Stimulated activated CD4-positive, alpha-beta T cell treated with anti-CD3 and anti-CD28 coated beads, TNF-alpha, amount 100 ng/mL, for 24 hours (primary cell): ENCODE results near the gene HLA-F.

Experiments
- DNase-seq, 3 experiments: peaks; one replicate each; pipeline ENCODE4 v3.0.0-alpha.2; 2020; ENCODE audit warnings: low read depth in 3 of 3

The HLA-F gene

DNA sequence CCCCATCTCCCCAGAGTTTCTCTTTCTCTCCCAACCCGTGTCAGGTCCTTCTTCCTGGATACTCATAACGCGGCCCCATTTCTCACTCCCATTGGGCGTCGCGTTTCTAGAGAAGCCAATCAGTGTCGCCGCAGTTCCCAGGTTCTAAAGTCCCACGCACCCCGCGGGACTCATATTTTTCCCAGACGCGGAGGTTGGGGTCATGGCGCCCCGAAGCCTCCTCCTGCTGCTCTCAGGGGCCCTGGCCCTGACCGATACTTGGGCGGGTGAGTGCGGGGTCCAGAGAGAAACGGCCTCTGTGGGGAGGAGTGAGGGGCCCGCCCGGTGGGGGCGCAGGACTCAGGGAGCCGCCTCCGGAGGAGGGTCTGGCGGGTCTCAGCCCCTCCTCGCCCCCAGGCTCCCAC, at the start of gene HLA-F:
Gene HLA-F (plus strand): TSS at position 173 of the 404 bp plus-strand sequence. CDS start 30 bp downstream, at position 203.
- DNase-seq, result peak in 2 of 3 experiments; percentile 63 to 73

GRCh38 chr6:29674008-29674407, 49.2 kb upstream of the HLA-F start:
- no peak for DNase-seq

GRCh38 chr6:29675561-29675960, 47.7 kb upstream of the HLA-F start:
- no peak for DNase-seq

GRCh38 chr6:29676981-29677601, 46.1 kb upstream of the HLA-F start:
- no peak for DNase-seq

- no peak for DNase-seq
These were observed 45.1 kb upstream of the HLA-F start for GRCh38 chr6:29678114-29678513.

DNA sequence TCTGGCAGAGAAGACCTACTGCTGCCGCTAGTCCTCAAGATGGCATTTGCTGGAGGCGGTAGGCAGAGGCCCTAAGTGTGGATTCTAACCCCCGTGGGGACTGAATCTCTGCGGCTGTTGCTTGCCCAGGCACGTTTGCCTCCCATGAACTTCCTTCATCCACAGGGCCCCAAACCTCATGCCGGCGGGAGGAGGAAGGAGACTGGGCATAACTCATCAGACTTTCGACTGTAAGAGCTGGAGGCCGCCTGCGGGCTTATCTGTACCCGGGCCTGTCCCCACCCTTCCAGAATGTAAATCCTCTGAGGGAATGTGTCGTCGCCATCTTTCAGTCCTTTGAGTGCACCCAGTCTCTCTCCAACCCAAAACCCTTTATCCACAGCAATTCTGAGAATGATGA, 43.3 kb upstream of the HLA-F start:
- no peak for DNase-seq

GRCh38 chr6:29680416-29680815, 42.8 kb upstream of the HLA-F start:
- no peak for DNase-seq

DNA sequence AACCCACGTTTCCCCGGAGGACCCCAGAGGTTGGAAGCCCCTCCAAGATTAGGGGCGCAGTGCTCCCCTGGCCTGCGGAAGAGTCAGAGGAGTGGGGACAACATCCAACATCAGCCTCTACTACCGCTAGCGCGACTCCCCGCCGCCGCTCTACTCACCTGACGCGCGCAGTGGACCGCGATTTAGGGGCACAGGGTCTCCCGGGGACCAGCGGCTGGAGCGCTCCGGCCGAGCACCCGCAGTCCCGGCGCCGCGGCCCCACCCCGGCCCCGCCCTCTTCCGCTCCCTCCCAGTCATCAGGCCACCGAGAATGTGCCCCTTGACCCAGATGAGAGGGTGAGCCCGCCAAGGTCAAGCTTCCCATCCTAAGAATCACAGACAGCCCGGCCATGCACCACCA, 42.3 kb upstream of the HLA-F start, which contains the start of gene ZFP57:
Gene ZFP57 (minus strand): TSS at position 249 of the 400 bp plus-strand sequence. CDS start 4,149 bp downstream, outside the sequence.
- DNase-seq, result no peak

DNA sequence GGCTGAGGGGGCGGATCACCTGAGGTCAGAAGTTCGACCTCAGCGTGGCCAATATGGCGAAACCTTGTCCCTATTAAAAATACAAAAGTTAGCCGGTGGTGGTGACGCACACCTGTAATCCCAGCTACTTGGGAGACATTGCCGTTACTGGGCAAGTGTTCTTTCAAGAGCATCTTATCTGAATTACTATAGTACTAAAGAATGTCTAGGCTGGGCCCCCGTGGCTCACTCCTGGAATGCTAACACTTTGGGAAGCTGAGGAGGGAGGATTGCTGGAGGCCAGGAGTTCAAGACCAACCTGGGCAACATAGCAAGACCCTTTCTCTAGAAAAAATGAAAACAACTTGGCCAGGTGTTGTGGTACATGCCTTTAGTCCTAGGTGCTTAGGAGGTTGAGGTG, 41.4 kb upstream of the HLA-F start:
- no peak for DNase-seq

DNA sequence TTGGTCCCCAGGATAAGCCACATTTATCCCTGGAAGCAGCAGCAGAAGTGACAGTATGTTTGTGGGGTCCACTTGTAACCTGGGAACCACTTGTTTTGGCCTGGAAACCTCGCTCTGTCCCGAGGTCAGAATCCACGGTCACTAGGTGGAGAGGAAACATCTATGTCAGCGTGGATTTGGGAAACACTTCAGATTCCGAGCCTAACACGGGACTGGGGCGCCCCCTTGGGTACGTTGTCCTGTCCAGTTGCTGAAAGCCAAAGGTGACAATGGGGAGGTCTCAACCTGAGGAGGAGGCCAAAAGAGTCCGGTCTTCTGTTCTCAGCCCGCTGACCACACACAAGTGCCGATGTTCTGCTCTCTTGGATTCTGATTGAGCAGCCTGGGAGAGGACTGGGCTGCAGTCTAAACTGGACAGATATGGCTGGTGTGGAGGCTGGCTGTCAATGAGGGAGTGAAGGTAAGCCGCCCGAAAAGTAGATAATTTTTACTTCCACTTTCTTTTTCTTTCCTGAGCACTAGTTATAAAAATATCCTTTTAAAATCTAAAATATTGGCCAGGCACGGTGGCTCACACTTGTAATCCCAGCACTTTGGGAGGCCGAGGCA, 37.4 kb upstream of the HLA-F start:
- no peak for DNase-seq

GRCh38 chr6:29694637-29695036, 28.6 kb upstream of the HLA-F start:
- DNase-seq, result no peak

GRCh38 chr6:29696147-29697125, 26.8 kb upstream of the HLA-F start:
- no peak for DNase-seq

DNA sequence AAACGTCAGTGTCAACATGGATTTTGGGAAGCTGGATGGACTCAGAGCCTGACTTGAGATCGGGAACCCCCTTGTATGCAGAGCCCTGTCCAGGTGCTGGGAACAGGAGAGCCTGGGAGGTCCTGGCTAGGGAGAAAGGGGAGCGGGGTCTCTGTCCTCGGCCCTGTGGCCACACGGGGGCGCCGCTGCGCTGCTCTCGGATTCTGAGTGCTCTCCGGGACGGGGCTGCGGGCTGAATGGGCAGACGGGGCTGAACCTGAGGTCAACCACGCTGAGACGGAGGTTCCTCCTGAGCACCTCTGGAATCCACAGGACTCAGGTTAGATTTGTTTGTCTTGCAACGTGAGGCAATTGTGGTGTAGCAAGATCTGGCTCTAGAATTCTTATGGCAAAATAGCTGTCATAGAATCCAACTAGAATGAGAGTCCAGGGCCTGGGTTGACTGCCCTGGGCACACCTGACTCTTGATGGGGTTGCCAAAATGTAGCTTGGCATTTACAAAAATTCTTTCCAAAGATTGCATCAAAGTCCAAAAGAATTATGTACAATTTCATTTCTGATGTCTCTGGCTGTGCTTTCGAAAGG, 20.6 kb upstream of the HLA-F start:
- DNase-seq, result peak; percentile 56 to 73 (median 65)

DNA sequence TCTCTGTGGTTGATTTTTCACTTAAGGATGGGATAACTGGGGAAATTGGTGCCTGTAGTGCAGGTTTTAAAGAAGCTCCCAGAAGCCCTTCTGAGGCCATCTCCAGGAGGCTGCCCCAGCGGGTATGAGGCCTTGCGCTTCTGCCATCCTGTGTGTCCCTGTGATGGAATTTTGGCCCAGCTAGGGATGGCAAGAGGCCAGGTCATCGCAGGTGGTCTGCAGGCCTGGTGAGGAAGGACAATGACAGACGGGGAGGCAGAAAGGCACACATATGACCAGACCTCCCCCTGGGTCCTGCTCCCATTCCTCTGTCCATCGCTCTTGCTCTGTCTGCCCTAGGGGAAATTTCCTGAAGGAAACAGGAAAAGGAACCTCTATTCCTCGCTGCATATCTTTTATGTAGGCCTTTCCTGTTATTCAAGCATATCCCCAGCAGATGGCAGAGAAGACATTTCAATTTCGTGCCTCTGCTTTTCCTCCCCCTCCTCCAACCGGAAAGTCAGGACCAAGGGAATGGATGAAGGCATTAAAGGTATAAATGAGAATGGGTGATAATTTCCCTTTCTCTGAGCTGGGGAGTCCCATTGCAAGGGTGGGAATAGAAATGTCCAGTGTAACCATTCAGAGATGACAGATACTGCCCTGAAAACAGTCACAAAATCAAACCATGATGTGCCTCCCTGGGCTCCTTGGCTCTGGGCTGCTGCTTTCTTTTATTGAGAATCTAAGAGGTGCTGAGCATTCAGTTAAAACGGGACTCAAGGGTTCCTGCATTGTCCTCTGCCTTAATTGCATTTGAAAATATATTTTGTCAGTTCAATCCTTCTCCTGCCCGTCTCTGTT, 17.6 kb upstream of the HLA-F start:
- DNase-seq, result no peak

GRCh38 chr6:29708432-29709179, 14.6 kb upstream of the HLA-F start:
- no peak for DNase-seq

GRCh38 chr6:29709188-29709587, 14.0 kb upstream of the HLA-F start:
- no peak for DNase-seq

DNA sequence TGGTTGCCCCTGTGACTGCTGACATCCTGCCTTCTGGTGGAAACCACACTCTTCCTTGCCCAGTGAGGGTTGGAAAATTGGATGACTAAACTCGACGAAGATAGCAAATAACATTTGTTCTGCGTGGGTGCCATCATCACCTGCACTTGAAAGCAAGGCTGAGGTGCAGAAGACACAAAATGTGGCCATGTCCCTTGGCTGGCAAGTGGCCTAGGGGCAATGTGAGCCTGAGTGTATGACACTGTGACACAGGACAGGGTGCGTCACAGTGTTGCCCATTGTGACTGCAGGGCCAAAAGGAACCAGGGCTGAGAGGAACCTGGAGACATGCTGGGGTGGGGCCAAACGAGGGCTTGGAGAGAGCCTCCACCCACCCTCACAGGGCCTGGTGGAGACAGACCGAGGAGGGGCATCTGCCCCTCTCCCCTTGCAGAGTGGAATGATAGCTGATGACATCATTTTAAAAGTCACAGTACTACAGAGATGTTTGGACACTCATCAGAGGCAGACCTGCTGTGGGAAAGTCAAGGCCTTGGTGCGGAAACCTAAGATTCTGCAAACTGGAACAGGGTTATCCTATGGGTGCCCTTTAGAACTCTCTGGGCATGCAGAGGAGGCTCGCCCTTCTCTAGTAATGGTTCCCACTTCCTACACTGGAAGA, 12.8 kb upstream of the HLA-F start:
- DNase-seq, result no peak

GRCh38 chr6:29720863-29721262, 2.4 kb upstream of the HLA-F start:
- no peak for DNase-seq

- DNase-seq, result peak; percentile 63 to 82 (median 66)
These were observed 693 bp downstream of the HLA-F start for GRCh38 chr6:29723666-29724588.
